Stimulated activated CD4-positive, alpha-beta T cell treated with anti-CD3 and anti-CD28 coated beads, Interleukin-1b, Interleukin-23, amount 100 ng/mL, for 48 hours (primary cell): Measurements from ENCODE around the gene KRTAP9-9.
"Not testable (repeated sequence)": the region's sequence is repeated elsewhere in the genome, so short reads cannot be mapped to it uniquely, and the experiment has no call there.

ENCODE experiments used
- DNase-seq: peaks from one replicate; pipeline ENCODE4 v3.0.0-alpha.2; 2020

KRTAP9-9 gene

GRCh38 chr17:41255381-41256290, at the start of gene KRTAP9-9:
KRTAP9-9 (plus strand) TSS chr17:41255384.
- DNase-seq: not testable (repeated sequence)

- DNase-seq: no peak
These were observed 43.2 kb upstream of the KRTAP9-9 start for GRCh38 chr17:41211845-41212466.

GRCh38 chr17:41212524-41213169, 42.5 kb upstream of the KRTAP9-9 start:
- no peak for DNase-seq

DNA sequence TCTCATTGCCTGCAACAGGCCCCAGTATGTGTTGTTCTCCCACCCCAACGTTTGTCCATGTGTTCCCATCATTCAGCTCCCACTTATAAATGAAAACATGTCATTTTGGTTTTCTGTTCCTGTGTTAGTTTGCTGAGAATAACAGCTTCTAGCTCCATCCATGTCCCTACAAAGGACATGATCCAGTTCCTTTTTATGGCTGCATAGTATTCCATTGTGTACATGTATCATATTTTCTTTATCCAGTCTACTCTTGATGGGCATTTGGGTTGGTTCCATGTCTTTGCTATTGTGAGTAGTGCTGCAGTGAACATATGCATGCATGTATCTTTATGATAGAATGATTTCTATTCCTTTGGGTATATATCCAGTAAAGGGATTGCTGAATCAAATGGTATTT, 39.5 kb upstream of the KRTAP9-9 start:
- no peak for DNase-seq

- no peak for DNase-seq
These were observed 31.4 kb upstream of the KRTAP9-9 start for GRCh38 chr17:41223821-41224220.

- no peak for DNase-seq
These were observed 29.1 kb upstream of the KRTAP9-9 start for GRCh38 chr17:41226051-41226450.

DNA sequence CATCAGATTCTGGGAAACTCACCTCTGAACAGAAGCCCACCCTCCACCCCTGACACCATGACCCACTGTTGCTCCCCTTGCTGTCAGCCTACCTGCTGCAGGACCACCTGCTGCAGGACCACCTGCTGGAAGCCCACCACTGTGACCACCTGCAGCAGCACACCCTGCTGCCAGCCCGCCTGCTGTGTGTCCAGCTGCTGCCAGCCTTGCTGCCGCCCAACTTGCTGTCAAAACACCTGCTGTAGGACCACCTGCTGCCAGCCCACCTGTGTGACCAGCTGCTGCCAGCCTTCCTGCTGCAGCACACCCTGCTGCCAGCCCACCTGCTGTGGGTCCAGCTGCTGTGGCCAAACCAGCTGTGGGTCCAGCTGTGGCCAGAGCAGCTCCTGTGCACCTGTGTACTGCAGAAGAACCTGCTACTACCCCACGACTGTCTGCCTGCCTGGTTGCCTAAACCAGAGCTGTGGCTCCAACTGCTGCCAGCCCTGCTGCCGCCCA, 28.5 kb upstream of the KRTAP9-9 start, which contains the start of gene KRTAP9-2:
TSS of gene KRTAP9-2 (plus strand) at position 51 of the 498 bp plus-strand sequence. CDS start at position 58, 7 bp downstream.
- DNase-seq: not testable (repeated sequence)

- no peak for DNase-seq
These were observed 25.1 kb upstream of the KRTAP9-9 start for GRCh38 chr17:41230094-41230493.

DNA sequence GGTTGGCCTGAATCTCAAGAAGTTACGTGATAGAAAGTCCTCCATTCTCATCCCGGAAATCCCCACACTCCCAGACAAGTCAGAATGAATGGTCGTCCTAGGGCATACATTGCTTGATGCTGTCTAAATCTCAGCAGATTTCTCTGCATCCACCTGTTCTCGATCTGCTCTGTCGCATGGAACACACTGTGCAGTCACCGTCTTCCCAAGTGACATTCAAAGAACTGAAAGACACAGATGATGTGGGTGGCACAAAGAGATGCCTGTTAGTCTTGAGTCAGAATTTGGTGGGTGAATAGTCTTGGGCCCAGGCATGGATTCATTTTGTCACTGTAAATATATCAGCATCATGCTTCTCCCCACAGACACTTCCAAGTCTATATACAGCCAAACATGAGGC, 23.5 kb upstream of the KRTAP9-9 start:
- no peak for DNase-seq

GRCh38 chr17:41232399-41233105, 22.6 kb upstream of the KRTAP9-9 start, which contains the start of gene KRTAP9-3:
KRTAP9-3 (plus strand) TSS chr17:41232449; CDS start chr17:41232502, 53 bp downstream.
- DNase-seq: not testable (repeated sequence)

DNA sequence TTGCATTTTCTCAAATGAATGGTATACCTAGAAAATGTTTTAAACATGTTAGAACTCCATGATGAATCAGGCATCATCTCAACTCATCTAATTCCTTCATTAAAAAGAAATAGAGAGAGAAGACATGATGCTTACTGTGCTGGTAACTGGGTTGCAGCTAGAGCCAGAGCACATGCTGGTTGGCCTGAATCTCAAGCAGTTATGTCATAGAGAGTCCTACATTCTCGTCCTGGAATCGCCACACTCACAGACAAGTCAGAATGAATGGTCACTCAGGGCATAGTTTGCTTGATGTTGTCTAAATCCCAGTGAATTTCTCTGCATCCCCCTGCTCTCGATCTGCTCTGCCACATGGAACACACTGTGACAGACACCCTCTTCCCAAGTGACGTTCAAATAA, 18.1 kb upstream of the KRTAP9-9 start:
- DNase-seq: not testable (repeated sequence)

GRCh38 chr17:41237949-41238437, 17.2 kb upstream of the KRTAP9-9 start, which contains the start of gene KRTAP9-8:
KRTAP9-8 (plus strand) TSS chr17:41237999; CDS start chr17:41238052, 53 bp downstream.
- DNase-seq: not testable (repeated sequence)

DNA sequence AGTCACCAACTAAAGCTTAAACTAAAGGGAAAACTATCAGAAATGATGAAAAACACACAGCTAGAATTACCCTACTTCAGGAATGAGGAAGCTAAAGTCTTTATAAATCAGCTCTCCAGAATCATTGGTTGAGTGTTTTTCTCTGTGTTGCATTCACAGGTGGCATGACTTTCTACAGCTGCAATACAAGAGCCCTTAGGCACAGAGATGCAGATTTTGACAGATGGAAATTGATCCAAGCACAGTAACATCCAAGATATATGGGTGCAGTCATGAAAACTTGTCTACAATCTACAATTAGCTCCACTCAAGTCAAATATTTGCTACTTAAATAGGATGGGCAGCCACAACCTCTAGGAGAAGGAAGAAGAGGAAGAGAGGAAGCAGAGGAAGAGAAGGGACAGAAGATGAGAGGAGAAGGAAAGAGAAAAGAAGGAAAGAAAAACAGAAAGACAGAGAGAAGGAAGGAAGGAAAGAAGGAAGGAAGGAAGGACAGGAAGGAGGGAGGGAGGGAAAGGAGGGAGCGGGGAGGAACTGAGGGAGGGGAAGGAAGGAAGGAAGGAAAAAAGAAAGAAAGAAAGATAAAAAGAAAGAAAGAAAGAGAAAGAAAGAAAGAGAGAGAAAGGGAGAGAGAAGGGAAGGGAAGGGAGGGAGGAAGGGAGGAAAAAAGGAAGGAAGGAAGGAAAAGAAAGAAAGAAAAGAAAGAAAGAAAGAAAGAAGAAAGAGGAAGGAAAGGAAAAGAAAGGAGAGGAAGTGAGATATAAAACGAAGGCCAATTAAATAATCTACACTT, 8.0 kb upstream of the KRTAP9-9 start:
- DNase-seq: not testable (repeated sequence)

GRCh38 chr17:41249637-41250240, 5.4 kb upstream of the KRTAP9-9 start, which contains the start of gene KRTAP9-4:
KRTAP9-4 (plus strand) TSS chr17:41249687; CDS start chr17:41249721, 34 bp downstream.
- not testable (repeated sequence) for DNase-seq

GRCh38 chr17:41251261-41251660, 3.9 kb upstream of the KRTAP9-9 start:
- DNase-seq: no peak

DNA sequence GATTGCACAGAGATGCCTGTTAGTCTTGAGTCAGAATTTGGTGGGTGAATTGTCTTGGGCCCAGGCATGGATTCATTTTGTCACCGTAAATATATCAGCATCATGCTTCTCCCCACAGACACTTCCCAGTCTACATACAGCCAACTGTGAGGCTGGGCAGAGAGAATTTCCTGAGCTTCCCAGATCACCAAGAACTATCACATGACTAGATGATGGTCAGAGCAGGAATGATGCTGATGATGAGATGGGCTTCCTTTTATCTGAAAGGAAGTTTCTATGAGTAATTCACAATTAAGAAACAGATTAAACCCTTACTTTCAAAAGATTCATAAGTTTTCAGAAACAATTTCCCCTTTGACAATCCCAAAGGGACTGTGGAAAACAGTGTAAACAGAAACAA, 323 bp upstream of the KRTAP9-9 start:
- DNase-seq: no peak

DNA sequence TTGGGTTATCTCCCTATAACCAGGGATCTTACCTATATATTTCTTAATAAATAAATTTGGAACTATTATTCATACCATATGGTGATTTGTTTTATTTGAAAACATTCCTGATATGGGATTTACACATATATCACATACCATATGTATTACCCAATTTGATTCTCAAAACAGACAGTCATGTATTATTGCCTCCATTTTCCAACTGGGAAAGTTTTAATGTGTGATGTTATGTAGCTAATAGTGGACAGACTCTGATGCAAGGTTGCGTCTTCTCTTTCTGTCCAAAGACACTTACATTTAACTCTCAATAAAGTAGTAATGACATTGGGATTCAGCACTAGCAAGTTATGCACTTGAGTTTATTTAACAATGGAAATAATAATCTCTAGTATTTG, 1.1 kb downstream of the KRTAP9-9 start:
- DNase-seq: no peak

DNA sequence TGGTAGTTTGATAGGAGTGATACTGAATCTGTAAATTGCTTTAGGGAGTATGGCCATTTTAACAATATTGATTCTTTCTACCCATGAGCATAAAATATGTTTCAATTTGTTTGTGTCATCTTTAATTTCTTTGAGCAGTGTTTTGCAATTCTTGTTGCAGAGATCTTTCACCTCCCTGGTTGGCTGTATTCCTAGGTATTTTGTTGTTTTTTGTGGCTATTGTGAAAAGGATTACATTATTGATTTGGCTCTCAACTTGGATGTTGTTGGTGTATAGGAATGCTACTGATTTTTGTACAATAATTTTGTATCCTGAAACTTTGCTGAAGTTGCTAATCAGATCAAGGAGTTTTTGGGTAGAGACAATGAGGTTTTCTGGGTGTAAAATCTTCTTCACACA, 3.2 kb downstream of the KRTAP9-9 start:
- no peak for DNase-seq

- DNase-seq: no peak
These were observed 8.0 kb downstream of the KRTAP9-9 start for GRCh38 chr17:41263212-41263611.

- no peak for DNase-seq
These were observed 9.4 kb downstream of the KRTAP9-9 start for GRCh38 chr17:41264599-41264998.

DNA sequence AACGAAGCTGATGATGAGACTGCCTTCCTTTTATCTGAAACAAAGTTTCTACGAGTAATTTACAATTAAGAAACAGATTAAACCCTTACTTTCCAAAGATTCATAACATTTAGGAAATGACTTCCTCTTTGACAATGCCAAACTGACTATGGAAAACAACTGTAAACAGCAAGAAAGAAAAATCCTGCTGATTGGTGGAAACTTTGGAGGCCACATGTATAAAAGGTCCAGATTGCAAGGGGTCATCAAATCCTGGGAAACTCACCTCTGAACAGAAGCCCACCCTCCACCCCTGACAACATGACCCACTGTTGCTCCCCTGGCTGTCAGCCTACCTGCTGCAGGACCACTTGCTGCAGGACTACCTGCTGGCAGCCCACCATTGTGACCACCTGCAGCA, 9.9 kb downstream of the KRTAP9-9 start, which contains the start of gene KRTAP9-6:
TSS of gene KRTAP9-6 (plus strand) at position 301 of the 400 bp plus-strand sequence. CDS start at position 301, 0 bp downstream.
- DNase-seq: no peak
